DND-41 (cell line): ENCODE measurements around the gene LRRC3.

Experiments
- CTCF ChIP-seq: IDR thresholded peaks from 2 replicates; pipeline ENCODE4 v1.5.1; 2012; ENCODE audit warnings: borderline replicate concordance, low read length, moderate library complexity, mild to moderate bottlenecking; ENCODE audit not compliant: poor library complexity, severe bottlenecking; ENCODE audit errors: extremely low read depth
- EZH2 ChIP-seq: IDR thresholded peaks from 3 replicates; pipeline ENCODE4 v1.6.1; 2012; ENCODE audit warnings: borderline replicate concordance, low read depth, mild to moderate bottlenecking, moderate library complexity, low read length, inconsistent platforms; ENCODE audit not compliant: severe bottlenecking

GRCh38 chr21:44438531-44439210, 16.6 kb upstream of the LRRC3 start:
- no peak for TF ChIP-seq EZH2
- no peak for TF ChIP-seq CTCF
